PC-3 (cell line): ENCODE results near the gene METTL17. TPM values are rescaled to one million over a fixed set of nuclear protein-coding genes. Genes with fewer than 3 reads are reported as not detected.

Experiments
- ATAC-seq: fragments of 200-7000 bp; cut with Tn5 transposase; 2 replicates; pipeline ENCODE4 v1.9.1; 2020; ENCODE audit warnings: mild to moderate bottlenecking, moderate library complexity
- BruUV-seq: library from RNA; stranded (reverse); fragments of 400-500 nt; replicated peaks from 2 replicates; lab custom pipeline; 2021; lab: Mats Ljungman, UMichigan
- CTCF ChIA-PET: fragments of 300-600 bp; sonication (Branson Sonifier 250); formaldehyde crosslinking; loops from one replicate; lab custom pipeline; 2022; ENCODE audit warnings: antibody characterized with exemption; lab: Charles Lee
- POLR2A ChIA-PET: fragments of 300-600 bp; sonication (Branson Sonifier 250); formaldehyde crosslinking; loops from one replicate; lab custom pipeline; 2022; ENCODE audit warnings: antibody characterized with exemption; ENCODE audit not compliant: unreplicated experiment; lab: Charles Lee
- DNase-seq: peaks from one replicate; pipeline ENCODE4 v3.0.0-alpha.2; 2015
- H2AFZ ChIP-seq: fragments of 300-600 bp; sonication (generic); 2 replicates; pipeline ENCODE4 v1.6.0; 2016; ENCODE audit warnings: antibody characterized with exemption, low read length
- H3F3A ChIP-seq: fragments of 300-600 bp; sonication (generic); one replicate; pipeline ENCODE4 v1.6.0; 2017; ENCODE audit warnings: antibody characterized with exemption, low read length, control low read depth, mild to moderate bottlenecking; ENCODE audit not compliant: unreplicated experiment
- H3K27ac ChIP-seq: fragments of 300-600 bp; sonication (generic); 2 replicates; pipeline ENCODE4 v1.5.1; 2016; ENCODE audit warnings: mild to moderate bottlenecking, low read length
- H3K27me3 ChIP-seq: fragments of 300-600 bp; sonication (generic); 2 replicates; pipeline ENCODE4 v1.6.1; 2016; ENCODE audit warnings: low read length, mixed read lengths
- H3K36me3 ChIP-seq: fragments of 300-600 bp; sonication (generic); 2 replicates; pipeline ENCODE4 v1.6.1; 2016; ENCODE audit warnings: low read depth, mixed run types, low read length, mixed read lengths
- H3K4me1 ChIP-seq: fragments of 300-600 bp; sonication (generic); 2 replicates; pipeline ENCODE4 v1.5.1; 2016; ENCODE audit warnings: low read length; ENCODE audit not compliant: insufficient read depth
- H3K4me2 ChIP-seq: fragments of 300-600 bp; sonication (generic); 2 replicates; pipeline ENCODE4 v1.6.0; 2016; ENCODE audit warnings: low read length
- H3K4me3 ChIP-seq: fragments of 300-600 bp; sonication (generic); 2 replicates; pipeline ENCODE4 v1.5.1; 2016; ENCODE audit warnings: mild to moderate bottlenecking, low read length, mixed read lengths
- H3K79me2 ChIP-seq: fragments of 300-600 bp; sonication (generic); 2 replicates; pipeline ENCODE4 v1.6.1; 2017; ENCODE audit warnings: low read length, mixed read lengths
- H3K9ac ChIP-seq: fragments of 300-600 bp; sonication (generic); 2 replicates; pipeline ENCODE4 v1.6.0; 2016; ENCODE audit warnings: mild to moderate bottlenecking, low read length
- H3K9me2 ChIP-seq: fragments of 300-600 bp; sonication (generic); replicated peaks from 2 replicates; pipeline ENCODE4 v1.6.1; 2016; ENCODE audit warnings: mixed run types, low read length, mixed read lengths
- H3K9me3 ChIP-seq: fragments of 300-600 bp; sonication (generic); 2 replicates; pipeline ENCODE4 v1.6.1; 2016; ENCODE audit warnings: low read length, mixed read lengths
- H4K20me1 ChIP-seq: fragments of 300-600 bp; sonication (generic); 2 replicates; pipeline ENCODE4 v1.6.1; 2016; ENCODE audit warnings: low read length, mixed read lengths
- EZH2 ChIP-seq: fragments of 300-600 bp; sonication (generic); IDR thresholded peaks from one replicate; pipeline ENCODE4 v1.6.1; 2017; ENCODE audit warnings: antibody characterized with exemption, mild to moderate bottlenecking, low read length; ENCODE audit not compliant: unreplicated experiment
- EZH2phosphoT487 ChIP-seq: fragments of 300-600 bp; sonication (generic); IDR thresholded peaks from 2 replicates; pipeline ENCODE4 v1.6.1; 2018; ENCODE audit warnings: mild to moderate bottlenecking, antibody characterized with exemption, low read length, borderline replicate concordance
- intact Hi-C: fragments of 100-400 bp; cut with micrococcal nuclease; formaldehyde crosslinking; loops from 2 replicates; pipeline ENCODE4 v1.9.0; 2023
- total RNA-seq: library from RNA; depleted of rRNA; stranded (reverse); fragments of >200 nt; gene quantifications from 2 replicates; pipeline ENCODE4 v1.2.3, GENCODE V29; 2014
- TF ChIP-seq, protein P1 (sequence below): fragments of 300-600 bp; sonication (generic); conservative IDR thresholded peaks from 2 replicates; pipeline ENCODE4 v1.5.1; 2017; ENCODE audit warnings: antibody characterized with exemption, low read depth, mild to moderate bottlenecking, low read length

The METTL17 gene
- total RNA-seq, 1 experiment from 2014 or later, result 99.0 TPM

DNA sequence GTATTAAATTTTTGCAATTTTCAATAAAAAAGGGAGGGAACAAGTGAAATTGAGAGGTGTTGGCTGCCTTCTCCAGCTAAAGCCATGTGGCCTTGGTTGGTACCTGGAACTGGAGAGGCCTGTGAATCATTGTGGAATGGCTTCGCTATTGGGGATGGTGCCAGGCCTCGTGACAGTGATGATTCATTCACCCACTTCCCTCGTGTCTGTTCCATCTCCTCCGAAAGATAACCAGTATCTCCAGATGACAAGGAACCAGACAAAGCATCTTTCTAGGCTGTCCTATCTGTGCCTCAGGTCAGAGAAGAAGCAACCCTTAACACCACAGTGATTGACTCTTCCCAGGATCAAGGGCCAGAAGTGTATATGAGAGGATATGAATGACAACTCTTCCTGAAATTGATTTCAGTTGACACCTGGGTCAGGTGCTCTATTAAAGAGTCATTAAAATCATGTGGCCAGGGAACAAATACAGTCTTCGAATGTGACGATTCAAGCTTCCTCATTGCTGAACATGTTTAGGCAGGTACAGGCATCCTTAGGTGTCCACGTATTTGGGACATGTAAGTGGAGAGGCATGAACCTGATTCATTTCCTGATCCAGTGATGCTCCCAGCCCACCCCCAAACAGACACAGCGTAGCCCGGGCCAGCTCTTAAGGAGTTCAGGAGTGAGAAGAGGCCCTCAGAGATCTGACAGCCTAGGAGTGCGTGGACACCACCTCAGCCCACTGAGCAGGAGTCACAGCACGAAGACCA is 52.1 kb downstream of the METTL17 start, which contains the start of gene RNASE7:
TSS of gene RNASE7 (plus strand) at position 687 of the 758 bp plus-strand sequence. CDS start 631 bp downstream, outside the sequence.
- BruUV-seq, result no TSS peak
- ChIA-PET POLR2A (interaction anchor here (0.6 kb wide), 1 partner anchor 60 kb away, joined by 6 read pairs; no protein-coding TSS in a partner anchor), CTCF (no interaction called here)
- no peak within 1 kb of the TSS for H3K9ac ChIP-seq
- H3K9me2 ChIP-seq, result no peaks in the 10 kb centered on the region
- H3K27ac ChIP-seq, result no peak within 1 kb of the TSS
- H3K4me1 ChIP-seq, result no peaks in the 10 kb centered on the region
- no peak within 1 kb of the TSS for H2AFZ ChIP-seq
- no peaks in the 10 kb centered on the region for H3K9me3 ChIP-seq
- no peak within 1 kb of the TSS for H3K4me3 ChIP-seq
- TF ChIP-seq, protein P1, sequence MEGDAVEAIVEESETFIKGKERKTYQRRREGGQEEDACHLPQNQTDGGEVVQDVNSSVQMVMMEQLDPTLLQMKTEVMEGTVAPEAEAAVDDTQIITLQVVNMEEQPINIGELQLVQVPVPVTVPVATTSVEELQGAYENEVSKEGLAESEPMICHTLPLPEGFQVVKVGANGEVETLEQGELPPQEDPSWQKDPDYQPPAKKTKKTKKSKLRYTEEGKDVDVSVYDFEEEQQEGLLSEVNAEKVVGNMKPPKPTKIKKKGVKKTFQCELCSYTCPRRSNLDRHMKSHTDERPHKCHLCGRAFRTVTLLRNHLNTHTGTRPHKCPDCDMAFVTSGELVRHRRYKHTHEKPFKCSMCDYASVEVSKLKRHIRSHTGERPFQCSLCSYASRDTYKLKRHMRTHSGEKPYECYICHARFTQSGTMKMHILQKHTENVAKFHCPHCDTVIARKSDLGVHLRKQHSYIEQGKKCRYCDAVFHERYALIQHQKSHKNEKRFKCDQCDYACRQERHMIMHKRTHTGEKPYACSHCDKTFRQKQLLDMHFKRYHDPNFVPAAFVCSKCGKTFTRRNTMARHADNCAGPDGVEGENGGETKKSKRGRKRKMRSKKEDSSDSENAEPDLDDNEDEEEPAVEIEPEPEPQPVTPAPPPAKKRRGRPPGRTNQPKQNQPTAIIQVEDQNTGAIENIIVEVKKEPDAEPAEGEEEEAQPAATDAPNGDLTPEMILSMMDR, result no peak
- TF ChIP-seq EZH2 (no peak), EZH2phosphoT487 (no peak)
- H3F3A ChIP-seq, result no peaks in the 10 kb centered on the region
- intact Hi-C loops, result loop anchor here (5.0 kb wide), 2 partner anchors 185 to 345 kb away; no protein-coding TSS in a partner anchor
- DNase-seq, result no peak
- no peak within 1 kb of the TSS for H3K4me2 ChIP-seq
- no peaks in the 10 kb centered on the region for H3K36me3 ChIP-seq
- H3K79me2 ChIP-seq, result no peaks in the 10 kb centered on the region
- peaks cover 30% of the 10 kb centered on the region for H3K27me3 ChIP-seq
- H4K20me1 ChIP-seq, result no peaks in the 10 kb centered on the region
- no peak for ATAC-seq

DNA sequence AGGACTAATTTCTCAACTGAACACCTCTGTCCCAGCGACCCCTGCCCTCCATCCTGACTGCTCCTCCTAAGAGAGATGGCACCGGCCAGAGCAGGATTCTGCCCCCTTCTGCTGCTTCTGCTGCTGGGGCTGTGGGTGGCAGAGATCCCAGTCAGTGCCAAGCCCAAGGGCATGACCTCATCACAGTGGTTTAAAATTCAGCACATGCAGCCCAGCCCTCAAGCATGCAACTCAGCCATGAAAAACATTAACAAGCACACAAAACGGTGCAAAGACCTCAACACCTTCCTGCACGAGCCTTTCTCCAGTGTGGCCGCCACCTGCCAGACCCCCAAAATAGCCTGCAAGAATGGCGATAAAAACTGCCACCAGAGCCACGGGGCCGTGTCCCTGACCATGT is 53.1 kb downstream of the METTL17 start:
- Histone ChIP-seq H3K79me2 (no peaks in the 10 kb centered on the region), H3K36me3 (no peaks in the 10 kb centered on the region), H3K27ac (no peak overlapping the region), H3K27me3 (peaks cover 27% of the 10 kb centered on the region), H3K4me1 (no peaks in the 10 kb centered on the region), H3K9me2 (no peaks in the 10 kb centered on the region), H3K4me3 (no peak overlapping the region), H3K4me2 (no peak overlapping the region), H3K9me3 (no peaks in the 10 kb centered on the region), H3F3A (no peaks in the 10 kb centered on the region), H3K9ac (no peak overlapping the region), H2AFZ (no peak overlapping the region), H4K20me1 (no peaks in the 10 kb centered on the region)
- DNase-seq (no peak), ATAC-seq (no peak)
- ChIA-PET CTCF (no interaction called here), POLR2A (no interaction called here)
- BruUV-seq, result no TSS peak
- intact Hi-C loops, result loop anchor here (5.0 kb wide), 2 partner anchors 186 to 346 kb away; no protein-coding TSS in a partner anchor
- TF ChIP-seq, protein P1, result no peak
- TF ChIP-seq EZH2 (no peak), EZH2phosphoT487 (no peak)
